B cell (primary cell): ENCODE results near the gene SPAG6. TPM values are rescaled to one million over a fixed set of nuclear protein-coding genes. Genes with fewer than 3 reads are reported as not detected.

Experiments
- ATAC-seq: fragments of 200-7000 bp; cut with Tn5 transposase; one replicate; pipeline ENCODE4 v1.10.0; 2021; ENCODE audit warnings: low read depth, mild to moderate bottlenecking, moderate number of reproducible peaks, moderate library complexity
- CTCF ChIA-PET: fragments of 350-600 bp; sonication (Branson Sonifier 250); formaldehyde crosslinking; loops from one replicate; lab custom pipeline; 2021; ENCODE audit warnings: antibody characterized with exemption, inconsistent platforms; lab: Charles Lee
- POLR2A ChIA-PET: fragments of 350-600 bp; sonication (Branson Sonifier 250); formaldehyde crosslinking; loops from one replicate; lab custom pipeline; 2021; ENCODE audit warnings: antibody characterized with exemption; lab: Charles Lee
- DNase-seq: peaks from one replicate; pipeline ENCODE4 v3.0.0; 2013
- H2AFZ ChIP-seq: 2 replicates; pipeline ENCODE4 v1.6.1; 2012; ENCODE audit warnings: mild to moderate bottlenecking, low read depth, low read length; ENCODE audit not compliant: insufficient read depth, poor library complexity, severe bottlenecking
- H3K27ac ChIP-seq, 2 donors: 1 replicate in 1 of 2; 2 replicates in 1 of 2; pipeline ENCODE4 v1.5.1; 2012 to 2013; ENCODE audit warnings: low read length in 2 of 2, mild to moderate bottlenecking in 2 of 2, moderate library complexity in 1 of 2
- H3K27me3 ChIP-seq, 4 experiments: fragments of 200-600 bp in 1 of 4; sonication (generic) in 1 of 4; replicated peaks in 1 of 4; 1 replicate in 2 of 4; 2 replicates in 2 of 4; pipeline versions ENCODE4 v1.6.1 to v1.7.0; 2013 to 2016; ENCODE audit warnings: low read length in 3 of 4, mild to moderate bottlenecking in 2 of 4, mixed read lengths in 1 of 4, moderate library complexity in 1 of 4; ENCODE audit not compliant: insufficient read depth in 4 of 4, control insufficient read depth in 3 of 4; ENCODE audit errors: control extremely low read depth in 1 of 4
- H3K36me3 ChIP-seq, 2 experiments: replicated peaks in 1 of 2; 1 replicate in 1 of 2; 2 replicates in 1 of 2; pipeline versions ENCODE4 v1.6.1 to v1.7.1; 2013; ENCODE audit warnings: low read length in 1 of 2; ENCODE audit not compliant: insufficient read depth in 2 of 2, control insufficient read depth in 1 of 2; ENCODE audit errors: control extremely low read depth in 1 of 2, extremely low read depth in 1 of 2
- H3K4me1 ChIP-seq, 2 donors: fragments of 200-600 bp in 1 of 2; sonication (generic) in 1 of 2; 1 replicate in 1 of 2; 2 replicates in 1 of 2; pipeline versions ENCODE4 v1.5.1 to v1.6.1; 2013 to 2017; ENCODE audit warnings: low read length in 2 of 2; ENCODE audit not compliant: control insufficient read depth in 2 of 2, insufficient read depth in 2 of 2
- H3K4me2 ChIP-seq: replicated peaks from 2 replicates; pipeline ENCODE3; 2012; ENCODE audit warnings: mild to moderate bottlenecking, low read depth, low read length; ENCODE audit not compliant: poor library complexity, severe bottlenecking
- H3K4me3 ChIP-seq, 5 experiments: fragments of 200-600 bp in 1 of 5; sonication (generic) in 1 of 5; 1 replicate in 3 of 5; 2 replicates in 2 of 5; pipeline versions ENCODE4 v1.5.1 to v1.7.0; 2011 to 2016; ENCODE audit warnings: low read length in 4 of 5, mild to moderate bottlenecking in 4 of 5, low read depth in 2 of 5, control low read depth in 1 of 5, moderate library complexity in 1 of 5; ENCODE audit not compliant: insufficient read depth in 1 of 5; ENCODE audit errors: control extremely low read depth in 1 of 5, extremely low read depth in 1 of 5
- H3K79me2 ChIP-seq: fragments of 200-600 bp; sonication (generic); one replicate; pipeline ENCODE4 v1.6.0; 2016; ENCODE audit warnings: low read length; ENCODE audit not compliant: control insufficient read depth, insufficient read depth
- H3K9ac ChIP-seq: fragments of 200-600 bp; sonication (generic); 2 replicates; pipeline ENCODE4 v1.6.1; 2017; ENCODE audit warnings: mild to moderate bottlenecking, low read length, moderate library complexity
- H3K9me3 ChIP-seq, 3 donors: one replicate each; pipeline versions ENCODE4 v1.6.1 to v1.7.1; 2013; ENCODE audit warnings: low read length in 2 of 3; ENCODE audit not compliant: control insufficient read depth in 2 of 3, insufficient read depth in 1 of 3; ENCODE audit errors: control extremely low read depth in 1 of 3
- H4K20me1 ChIP-seq: 2 replicates; pipeline ENCODE4 v1.6.0; 2012; ENCODE audit warnings: mild to moderate bottlenecking, low read length; ENCODE audit not compliant: insufficient read depth, control insufficient read depth, poor library complexity, severe bottlenecking
- H3K27ac Mint-ChIP-seq: one replicate; pipeline ENCODE4 v1.8.0; 2021; ENCODE audit warnings: mixed read lengths
- H3K27me3 Mint-ChIP-seq: one replicate; pipeline ENCODE4 v1.8.0; 2021; ENCODE audit warnings: mixed read lengths
- H3K4me1 Mint-ChIP-seq: one replicate; pipeline ENCODE4 v1.8.0; 2021; ENCODE audit warnings: mixed read lengths
- H3K4me3 Mint-ChIP-seq: one replicate; pipeline ENCODE4 v1.8.0; 2021; ENCODE audit warnings: mixed read lengths
- H3K9me3 Mint-ChIP-seq: one replicate; pipeline ENCODE4 v1.8.0; 2022; ENCODE audit warnings: mixed read lengths; ENCODE audit not compliant: insufficient read depth
- CTCF ChIP-seq: fragments of 200-600 bp; IDR thresholded peaks from one replicate; pipeline ENCODE4 v1.8.0; 2022; ENCODE audit warnings: antibody characterized with exemption, mild to moderate bottlenecking
- EZH2 ChIP-seq: IDR thresholded peaks from 2 replicates; pipeline ENCODE4 v1.6.1; 2012; ENCODE audit warnings: borderline replicate concordance, low read depth, mild to moderate bottlenecking, moderate library complexity, low read length; ENCODE audit not compliant: insufficient read depth, poor library complexity, severe bottlenecking
- WGBS: methylation state at CpG from one replicate; pipeline ENCODE4 v1.1.5; 2013; ENCODE audit warnings: missing lambda C conversion rate; ENCODE audit not compliant: insufficient coverage; 5-methylcytosine and 5-hydroxymethylcytosine counted together
- intact Hi-C: fragments of 100-400 bp; cut with micrococcal nuclease; formaldehyde crosslinking; loops from one replicate; pipeline ENCODE4 v1.10.0; 2022
- polyA plus RNA-seq: library from polyadenylated mRNA; depleted of rRNA; stranded (reverse); fragments of >200 nt; gene quantifications from 2 replicates; pipeline ENCODE4 v1.2.3, GENCODE V29; 2012
- total RNA-seq, 2 donors: library from RNA; stranded (reverse); fragments of 120-200 nt in 1 of 2; gene quantifications; 1 replicate in 1 of 2; 2 replicates in 1 of 2; pipeline versions ENCODE4 v1.2.3 to v1.2.4, GENCODE V29; 2013 to 2022

SPAG6 gene
- total and polyA plus RNA-seq, 2 donors (not counting 1 experiment from before 2014, with no cell fraction given): not detected

GRCh38 chr10:22303461-22303860 is 41.8 kb upstream of the SPAG6 start:
- Histone ChIP-seq H2AFZ (no peak overlapping the region), H3K36me3 (no peaks in the 10 kb centered on the region), H3K27ac (no peak overlapping the region), H4K20me1 (no peaks in the 10 kb centered on the region), H3K9me3 (peaks cover 0 to 2% (median 0%) of the 10 kb centered on the region in 3 donors), H3K4me2 (no peak overlapping the region), H3K9ac (no peak overlapping the region), H3K27me3 (no peaks in the 10 kb centered on the region), H3K4me3 (no peak overlapping the region), H3K4me1 (no peaks in the 10 kb centered on the region), H3K79me2 (no peaks in the 10 kb centered on the region)
- TF ChIP-seq CTCF (no peak), EZH2 (no peak)
- Mint-ChIP-seq H3K4me1 (no peaks in the 10 kb centered on the region), H3K9me3 (no peaks in the 10 kb centered on the region), H3K27me3 (peaks cover 6% of the 10 kb centered on the region), H3K4me3 (no peak overlapping the region), H3K27ac (no peak overlapping the region)
- ChIA-PET CTCF (no interaction called here), POLR2A (no interaction called here)
- no peak for DNase-seq
- WGBS: no CpG with 5 or more reads among the region's 3 CpGs
- intact Hi-C loops: no loop called here
- no peak for ATAC-seq

- H3K27ac ChIP-seq: no peak overlapping the region
- H3K4me3 ChIP-seq: no peak overlapping the region
- no peaks in the 10 kb centered on the region for H3K79me2 ChIP-seq
- WGBS: no CpG with 5 or more reads among the region's 2 CpGs
- no peak for ATAC-seq
- H3K27me3 ChIP-seq: no peaks in the 10 kb centered on the region
- POLR2A ChIA-PET: no interaction called here
- H3K9me3 Mint-ChIP-seq: no peaks in the 10 kb centered on the region
- no peaks in the 10 kb centered on the region for H3K4me1 ChIP-seq
- no peak overlapping the region for H3K4me2 ChIP-seq
- intact Hi-C loops: no loop called here
- no peaks in the 10 kb centered on the region for H3K4me1 Mint-ChIP-seq
- no peak overlapping the region for H3K27ac Mint-ChIP-seq
- H4K20me1 ChIP-seq: no peaks in the 10 kb centered on the region
- H3K36me3 ChIP-seq: no peaks in the 10 kb centered on the region
- TF ChIP-seq CTCF (no peak), EZH2 (no peak)
- H3K27me3 Mint-ChIP-seq: no peaks in the 10 kb centered on the region
- DNase-seq: no peak
- CTCF ChIA-PET: no interaction called here
- H3K9ac ChIP-seq: no peak overlapping the region
- H3K4me3 Mint-ChIP-seq: no peak overlapping the region
- H3K9me3 ChIP-seq: peaks cover 0 to 2% (median 0%) of the 10 kb centered on the region in 3 donors
- H2AFZ ChIP-seq: no peak overlapping the region
These were observed 39.6 kb upstream of the SPAG6 start for GRCh38 chr10:22305721-22306120.
